Measurements from ENCODE around the gene MARCKS.

DNA sequence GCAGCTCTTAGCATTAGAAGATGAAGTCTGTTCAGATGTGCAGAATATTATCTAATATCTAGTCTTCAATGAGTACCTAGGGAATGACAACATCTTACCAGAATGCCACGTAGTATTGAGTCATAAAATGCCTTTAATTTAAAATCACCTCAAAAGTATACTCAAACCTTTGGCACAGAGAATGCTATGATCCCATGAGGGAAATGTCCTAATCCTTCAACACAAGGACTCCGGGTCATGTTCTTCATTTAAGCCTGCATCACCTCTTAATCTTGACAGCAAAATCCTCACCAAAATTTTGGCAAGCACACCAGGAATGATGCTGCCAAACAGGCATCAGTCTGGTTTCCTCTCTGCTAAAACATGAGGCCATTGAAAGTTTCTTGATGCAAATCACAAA, 23.6 kb upstream of the MARCKS start:
- TF ChIP-seq, protein P1, sequence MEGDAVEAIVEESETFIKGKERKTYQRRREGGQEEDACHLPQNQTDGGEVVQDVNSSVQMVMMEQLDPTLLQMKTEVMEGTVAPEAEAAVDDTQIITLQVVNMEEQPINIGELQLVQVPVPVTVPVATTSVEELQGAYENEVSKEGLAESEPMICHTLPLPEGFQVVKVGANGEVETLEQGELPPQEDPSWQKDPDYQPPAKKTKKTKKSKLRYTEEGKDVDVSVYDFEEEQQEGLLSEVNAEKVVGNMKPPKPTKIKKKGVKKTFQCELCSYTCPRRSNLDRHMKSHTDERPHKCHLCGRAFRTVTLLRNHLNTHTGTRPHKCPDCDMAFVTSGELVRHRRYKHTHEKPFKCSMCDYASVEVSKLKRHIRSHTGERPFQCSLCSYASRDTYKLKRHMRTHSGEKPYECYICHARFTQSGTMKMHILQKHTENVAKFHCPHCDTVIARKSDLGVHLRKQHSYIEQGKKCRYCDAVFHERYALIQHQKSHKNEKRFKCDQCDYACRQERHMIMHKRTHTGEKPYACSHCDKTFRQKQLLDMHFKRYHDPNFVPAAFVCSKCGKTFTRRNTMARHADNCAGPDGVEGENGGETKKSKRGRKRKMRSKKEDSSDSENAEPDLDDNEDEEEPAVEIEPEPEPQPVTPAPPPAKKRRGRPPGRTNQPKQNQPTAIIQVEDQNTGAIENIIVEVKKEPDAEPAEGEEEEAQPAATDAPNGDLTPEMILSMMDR (IDR thresholded peaks at IDR 0.05) = no peak
- TF ChIP-seq POLR2A (IDR thresholded peaks at IDR 0.05) (no peak), EP300 (IDR thresholded peaks at IDR 0.05; ENCODE audit: low read depth) (no peak), POLR2AphosphoS5 (IDR thresholded peaks at IDR 0.05) (no peak)

Measured in transverse colon (tissue), 4 donors.